ENCODE results near the gene VWA3B. TPM values are rescaled to one million over a fixed set of nuclear protein-coding genes. Genes with fewer than 3 reads are reported as not detected.

The VWA3B gene
- total and polyA plus RNA-seq, 2 donors (not counting 3 experiments of a cell fraction or from before 2014, with no cell fraction given): not detected

DNA sequence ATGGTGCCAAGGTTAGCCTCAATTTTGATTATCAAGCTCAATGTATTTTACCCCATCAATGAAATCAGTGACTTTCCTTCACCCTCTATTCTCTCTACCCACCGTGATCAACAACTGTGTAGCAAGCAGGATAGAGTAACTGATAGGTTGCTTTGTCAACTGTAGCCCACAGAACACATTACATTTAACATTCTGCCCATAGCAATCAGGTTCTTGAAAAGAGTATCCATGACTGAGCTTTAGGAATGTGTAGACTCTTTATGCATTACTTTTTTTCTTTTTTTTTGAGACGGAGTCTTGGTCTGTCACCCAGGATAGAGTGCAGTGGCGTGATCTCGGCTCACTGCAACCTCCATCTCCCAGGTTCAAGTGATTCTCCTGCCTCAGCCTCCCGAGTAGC is 19.8 kb upstream of the VWA3B start:
- dilution Hi-C loops (cut with MboI; ENCODE audit: extremely low pct_ligation_motif_present, low sequenced_read_pairs): no loop called here
- no TSS peak for BruUV-seq (replicated peaks)

GRCh38 chr2:98070081-98070480 is 16.9 kb upstream of the VWA3B start:
- peaks cover 8 to 25% of the 10 kb centered on the region in 2 experiments for H3K27me3 ChIP-seq (ENCODE audit: control insufficient read depth in 2 of 2, insufficient read depth in 2 of 2, low read length in 2 of 2)
- H3K4me3 ChIP-seq (replicated peaks in 1 of 3; ENCODE audit: insufficient read depth in 1 of 3, low read depth in 1 of 3, low read length in 3 of 3): no peak overlapping the region
- H3K4me2 ChIP-seq (ENCODE audit: insufficient read depth, low read length): no peak overlapping the region
- H3K9me1 ChIP-seq (replicated peaks; ENCODE audit: control insufficient read depth, extremely low read depth, insufficient read depth, low read length): no peaks in the 10 kb centered on the region
- DNase-seq (ENCODE audit: low read depth, low spot score) (no peak), FAIRE-seq (no peak)
- BruUV-seq (replicated peaks): no TSS peak
- TF ChIP-seq POLR2AphosphoS5 (IDR thresholded peaks at IDR 0.05; ENCODE audit: insufficient read depth, low read depth, low read length): no peak
- no peak for TF ChIP-seq JUN (IDR thresholded peaks at IDR 0.05; ENCODE audit: borderline replicate concordance, insufficient read depth, insufficient read length, low read depth)
- no peak for TF ChIP-seq GATA2 (IDR thresholded peaks at IDR 0.05; ENCODE audit: insufficient read depth, insufficient read length, low read depth, low read length)
- no peak for TF ChIP-seq FOS (IDR thresholded peaks at IDR 0.05; ENCODE audit: borderline replicate concordance, insufficient read depth, low read length)
- TF ChIP-seq POLR2A (IDR thresholded peaks at IDR 0.05; ENCODE audit: low read depth, low read length): no peak
- TF ChIP-seq MAX (IDR thresholded peaks at IDR 0.05; ENCODE audit: insufficient read depth, insufficient read length): no peak
- TF ChIP-seq, protein P1, sequence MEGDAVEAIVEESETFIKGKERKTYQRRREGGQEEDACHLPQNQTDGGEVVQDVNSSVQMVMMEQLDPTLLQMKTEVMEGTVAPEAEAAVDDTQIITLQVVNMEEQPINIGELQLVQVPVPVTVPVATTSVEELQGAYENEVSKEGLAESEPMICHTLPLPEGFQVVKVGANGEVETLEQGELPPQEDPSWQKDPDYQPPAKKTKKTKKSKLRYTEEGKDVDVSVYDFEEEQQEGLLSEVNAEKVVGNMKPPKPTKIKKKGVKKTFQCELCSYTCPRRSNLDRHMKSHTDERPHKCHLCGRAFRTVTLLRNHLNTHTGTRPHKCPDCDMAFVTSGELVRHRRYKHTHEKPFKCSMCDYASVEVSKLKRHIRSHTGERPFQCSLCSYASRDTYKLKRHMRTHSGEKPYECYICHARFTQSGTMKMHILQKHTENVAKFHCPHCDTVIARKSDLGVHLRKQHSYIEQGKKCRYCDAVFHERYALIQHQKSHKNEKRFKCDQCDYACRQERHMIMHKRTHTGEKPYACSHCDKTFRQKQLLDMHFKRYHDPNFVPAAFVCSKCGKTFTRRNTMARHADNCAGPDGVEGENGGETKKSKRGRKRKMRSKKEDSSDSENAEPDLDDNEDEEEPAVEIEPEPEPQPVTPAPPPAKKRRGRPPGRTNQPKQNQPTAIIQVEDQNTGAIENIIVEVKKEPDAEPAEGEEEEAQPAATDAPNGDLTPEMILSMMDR (IDR thresholded peaks at IDR 0.05; ENCODE audit: extremely low read depth in 1 of 2, insufficient read depth in 1 of 2, low read depth in 1 of 2, low read length in 2 of 2): no peak
- TF ChIP-seq EZH2 (IDR thresholded peaks at IDR 0.05; ENCODE audit: borderline replicate concordance, low read depth, low read length, severe bottlenecking): no peak
- no peak for TF ChIP-seq MYC (IDR thresholded peaks at IDR 0.05; ENCODE audit: low read depth, low read length)
- H3K9me3 ChIP-seq (replicated peaks; ENCODE audit: control insufficient read depth, insufficient read depth, low read length): no peaks in the 10 kb centered on the region
- intact Hi-C loops (cut with micrococcal nuclease): no loop called here
- no peaks in the 10 kb centered on the region for H3K79me2 ChIP-seq (ENCODE audit: control insufficient read depth, insufficient read depth, low read length)
- no peak overlapping the region for H2AFZ ChIP-seq (ENCODE audit: low read depth, low read length)
- no peaks in the 10 kb centered on the region for H4K20me1 ChIP-seq (replicated peaks; ENCODE audit: control insufficient read depth, extremely low read depth, insufficient read depth, low read length)
- ChIA-PET POLR2A (no interaction called here), CTCF (interaction anchor here (1.0 kb wide), 1 partner anchor 18 kb away, joined by 3 read pairs; no protein-coding TSS in a partner anchor)
- H3K36me3 ChIP-seq (ENCODE audit: control insufficient read depth in 2 of 2, extremely low read depth in 1 of 2, insufficient read depth in 2 of 2, low read length in 2 of 2): no peaks in the 10 kb centered on the region
- H3K9ac ChIP-seq (replicated peaks; ENCODE audit: extremely low read depth, insufficient read depth, low read length): no peak overlapping the region
- H3K27ac ChIP-seq (ENCODE audit: insufficient read depth, low read depth, low read length): no peak overlapping the region
- dilution Hi-C loops (cut with MboI; ENCODE audit: extremely low pct_ligation_motif_present, low sequenced_read_pairs): no loop called here
- no peaks in the 10 kb centered on the region for H3K4me1 ChIP-seq (ENCODE audit: control insufficient read depth, extremely low read depth, insufficient read depth, low read length)

More for the DNA sequence above, 19.8 kb upstream of the VWA3B start:
- ChIA-PET POLR2A (no interaction called here), CTCF (no interaction called here)
- Histone ChIP-seq H3K4me2 (ENCODE audit: insufficient read depth, low read length) (no peak overlapping the region), H3K9me1 (replicated peaks; ENCODE audit: control insufficient read depth, extremely low read depth, insufficient read depth, low read length) (no peaks in the 10 kb centered on the region), H3K36me3 (ENCODE audit: control insufficient read depth in 2 of 2, extremely low read depth in 1 of 2, insufficient read depth in 2 of 2, low read length in 2 of 2) (no peaks in the 10 kb centered on the region), H4K20me1 (replicated peaks; ENCODE audit: control insufficient read depth, extremely low read depth, insufficient read depth, low read length) (no peaks in the 10 kb centered on the region), H3K27me3 (ENCODE audit: control insufficient read depth in 2 of 2, insufficient read depth in 2 of 2, low read length in 2 of 2) (peaks cover 7 to 16% of the 10 kb centered on the region in 2 experiments), H2AFZ (ENCODE audit: low read depth, low read length) (no peak overlapping the region), H3K27ac (ENCODE audit: insufficient read depth, low read depth, low read length) (no peak overlapping the region), H3K4me3 (replicated peaks in 1 of 3; ENCODE audit: insufficient read depth in 1 of 3, low read depth in 1 of 3, low read length in 3 of 3) (no peak overlapping the region), H3K9ac (replicated peaks; ENCODE audit: extremely low read depth, insufficient read depth, low read length) (no peak overlapping the region), H3K9me3 (replicated peaks; ENCODE audit: control insufficient read depth, insufficient read depth, low read length) (no peaks in the 10 kb centered on the region), H3K79me2 (ENCODE audit: control insufficient read depth, insufficient read depth, low read length) (no peaks in the 10 kb centered on the region), H3K4me1 (ENCODE audit: control insufficient read depth, extremely low read depth, insufficient read depth, low read length) (no peaks in the 10 kb centered on the region)
- intact Hi-C loops (cut with micrococcal nuclease): no loop called here
- no peak for FAIRE-seq
- TF ChIP-seq MYC (IDR thresholded peaks at IDR 0.05; ENCODE audit: low read depth, low read length) (no peak), EZH2 (IDR thresholded peaks at IDR 0.05; ENCODE audit: borderline replicate concordance, low read depth, low read length, severe bottlenecking) (no peak)
- no peak for DNase-seq (ENCODE audit: low read depth, low spot score)

Data from endothelial cell of umbilical vein (primary cell).